Liver (tissue), 9 donors: ENCODE results near the gene CD300H. TPM values are rescaled to one million over a fixed set of nuclear protein-coding genes. Genes with fewer than 3 reads are reported as not detected.

Source experiments
- DNase-seq: peaks from one replicate; pipeline ENCODE4 v3.0.0-alpha.2; 2017; ENCODE audit warnings: low spot score
- H3K27ac ChIP-seq, 2 donors: one replicate each; pipeline ENCODE4 v1.7.0; 2013; ENCODE audit warnings: inconsistent platforms in 2 of 2, low read length in 2 of 2, control low read depth in 1 of 2, low read depth in 1 of 2, mild to moderate bottlenecking in 1 of 2
- H3K27me3 ChIP-seq, 4 donors: one replicate each; pipeline versions ENCODE4 v1.6.1 to v1.7.0; 2013; ENCODE audit warnings: low read length in 3 of 4, inconsistent platforms in 1 of 4, mild to moderate bottlenecking in 1 of 4, moderate library complexity in 1 of 4; ENCODE audit not compliant: control insufficient read depth in 4 of 4, insufficient read depth in 4 of 4
- H3K36me3 ChIP-seq, 4 donors: one replicate each; pipeline versions ENCODE4 v1.6.1 to v1.7.0; 2013; ENCODE audit warnings: low read length in 3 of 4, mild to moderate bottlenecking in 3 of 4, low read depth in 1 of 4, moderate library complexity in 1 of 4; ENCODE audit not compliant: control insufficient read depth in 4 of 4, insufficient read depth in 3 of 4
- H3K4me1 ChIP-seq, 4 donors: one replicate each; pipeline versions ENCODE4 v1.6.1 to v1.7.0; 2013; ENCODE audit warnings: low read length in 3 of 4, mild to moderate bottlenecking in 3 of 4, moderate library complexity in 1 of 4; ENCODE audit not compliant: control insufficient read depth in 4 of 4, insufficient read depth in 4 of 4
- H3K4me3 ChIP-seq, 3 donors: one replicate each; pipeline versions ENCODE4 v1.6.1 to v1.7.0; 2013; ENCODE audit warnings: low read length in 3 of 3, control low read depth in 1 of 3, low read depth in 1 of 3, mild to moderate bottlenecking in 1 of 3
- H3K9ac ChIP-seq, 2 donors: one replicate each; pipeline ENCODE4 v1.7.0; 2013; ENCODE audit warnings: low read length in 2 of 2, mild to moderate bottlenecking in 2 of 2, moderate library complexity in 2 of 2, control low read depth in 1 of 2, low read depth in 1 of 2
- H3K9me3 ChIP-seq, 4 donors: one replicate each; pipeline versions ENCODE4 v1.6.1 to v1.7.0; 2013; ENCODE audit warnings: low read length in 3 of 4; ENCODE audit not compliant: control insufficient read depth in 4 of 4
- EGR1 ChIP-seq, 2 donors: IDR thresholded peaks; 2 replicates each; pipeline ENCODE4 v1.6.1; 2016 to 2018; ENCODE audit warnings: antibody characterized with exemption in 2 of 2, low read depth in 2 of 2
- FOXA1 ChIP-seq: IDR thresholded peaks from 2 replicates; pipeline ENCODE4 v1.6.1; 2016; ENCODE audit warnings: antibody characterized with exemption
- FOXA2 ChIP-seq: IDR thresholded peaks from 2 replicates; pipeline ENCODE4 v1.6.1; 2016; ENCODE audit warnings: antibody characterized with exemption
- GABPA ChIP-seq, 2 donors: IDR thresholded peaks in 1 of 2; conservative IDR thresholded peaks in 1 of 2; 2 replicates each; pipeline ENCODE4 v1.6.1; 2016; ENCODE audit warnings: antibody characterized with exemption in 2 of 2, mild to moderate bottlenecking in 1 of 2, moderate library complexity in 1 of 2
- HNF4A ChIP-seq, 2 donors: conservative IDR thresholded peaks; 2 replicates each; pipeline ENCODE4 v1.6.1; 2016; ENCODE audit warnings: antibody characterized with exemption in 2 of 2, mild to moderate bottlenecking in 2 of 2
- HNF4G ChIP-seq: IDR thresholded peaks from 2 replicates; pipeline ENCODE4 v1.6.1; 2016; ENCODE audit warnings: antibody characterized with exemption
- JUND ChIP-seq, 2 donors: IDR thresholded peaks; 2 replicates each; pipeline ENCODE4 v1.6.1; 2016; ENCODE audit warnings: antibody characterized with exemption in 2 of 2
- NR2F2 ChIP-seq: IDR thresholded peaks from 2 replicates; pipeline ENCODE4 v1.6.1; 2016; ENCODE audit warnings: antibody characterized with exemption
- RAD21 ChIP-seq, 2 donors: IDR thresholded peaks; 2 replicates each; pipeline ENCODE4 v1.6.1; 2016; ENCODE audit warnings: antibody characterized with exemption in 2 of 2, mild to moderate bottlenecking in 2 of 2
- REST ChIP-seq: IDR thresholded peaks from 2 replicates; pipeline ENCODE4 v1.6.1; 2016; ENCODE audit warnings: antibody characterized with exemption, mild to moderate bottlenecking
- RXRA ChIP-seq, 2 donors: IDR thresholded peaks; 2 replicates each; pipeline ENCODE4 v1.6.1; 2017 to 2018; ENCODE audit warnings: antibody characterized with exemption in 2 of 2, mild to moderate bottlenecking in 1 of 2
- SP1 ChIP-seq: IDR thresholded peaks from 2 replicates; pipeline ENCODE4 v1.6.1; 2018; ENCODE audit warnings: antibody characterized with exemption, mild to moderate bottlenecking
- TAF1 ChIP-seq: conservative IDR thresholded peaks from 2 replicates; pipeline ENCODE4 v1.6.1; 2016; ENCODE audit warnings: antibody characterized with exemption, mild to moderate bottlenecking
- YY1 ChIP-seq: IDR thresholded peaks from 2 replicates; pipeline ENCODE4 v1.6.1; 2016; ENCODE audit warnings: antibody characterized with exemption, mild to moderate bottlenecking
- ZBTB33 ChIP-seq: IDR thresholded peaks from 2 replicates; pipeline ENCODE4 v1.6.1; 2016; ENCODE audit warnings: antibody characterized with exemption
- WGBS: extraction: QIAGEN DNeasy Blood & Tissue Kit; methylation state at CpG from one replicate; pipeline ENCODE4 v1.1.7; 2013; 5-methylcytosine and 5-hydroxymethylcytosine counted together
- polyA plus RNA-seq, 2 donors: library from polyadenylated mRNA; stranded (reverse) in 1 of 2; unstranded in 1 of 2; fragments of 200-250 nt in 1 of 2; fragments of >200 nt in 1 of 2; fragmentation: Nextera tagmentation in 1 of 2; extraction: Ambion mirVana in 1 of 2; gene quantifications; one replicate each; pipeline versions ENCODE4 v1.2.1 to v1.2.3, GENCODE V29; 2013 to 2015
- total RNA-seq, 2 donors: library from RNA; depleted of rRNA; stranded (reverse); fragments of >200 nt; gene quantifications; one replicate each; pipeline ENCODE4 v1.2.3, GENCODE V29; 2014
- TF ChIP-seq, protein P1 (sequence below): IDR thresholded peaks from 2 replicates; pipeline ENCODE4 v1.6.1; 2016; ENCODE audit warnings: antibody characterized with exemption
- TF ChIP-seq, protein P2 (sequence below): fragments of 150-350 bp; IDR thresholded peaks from 2 replicates; pipeline ENCODE4 v1.5.1; 2017; ENCODE audit warnings: improper control_type of control experiment, low read depth, low read length; ENCODE audit not compliant: missing input control
- TF ChIP-seq, protein P3 (sequence below): IDR thresholded peaks from 2 replicates; pipeline ENCODE4 v1.6.1; 2016; ENCODE audit warnings: antibody characterized with exemption
- donor health status: healthy.
- donor health status: healthy.
- donor health status: healthy.
- donor health status: healthy.
- donor health status: healthy.

Gene CD300H
- total and polyA plus RNA-seq, 4 donors = 0.47 TPM; not detected in 3

GRCh38 chr17:74598346-74599022 is 31.2 kb upstream of the CD300H start:
- Histone ChIP-seq H3K9me3 (no peaks in the 10 kb centered on the region), H3K9ac (no peak overlapping the region), H3K27me3 (peaks cover 0 to 8% (median 2%) of the 10 kb centered on the region in 4 donors), H3K36me3 (no peaks in the 10 kb centered on the region), H3K27ac (no peak overlapping the region), H3K4me1 (no peaks in the 10 kb centered on the region), H3K4me3 (no peak overlapping the region)
- WGBS = 61% methylated on average over 4 of the region's 4 CpGs
- TF ChIP-seq RAD21 (IDR thresholded peaks at IDR 0.05) (no peak), TAF1 (no peak), FOXA1 (no peak), EGR1 (IDR thresholded peaks at IDR 0.05; ENCODE audit: low read depth in 2 of 2) (no peak), GABPA (IDR thresholded peaks at IDR 0.05 in 1 of 2, conservative IDR thresholded peaks at IDR 0.05 in 1 of 2) (no peak), NR2F2 (no peak), ZBTB33 (no peak)
- DNase-seq = no peak

DNA sequence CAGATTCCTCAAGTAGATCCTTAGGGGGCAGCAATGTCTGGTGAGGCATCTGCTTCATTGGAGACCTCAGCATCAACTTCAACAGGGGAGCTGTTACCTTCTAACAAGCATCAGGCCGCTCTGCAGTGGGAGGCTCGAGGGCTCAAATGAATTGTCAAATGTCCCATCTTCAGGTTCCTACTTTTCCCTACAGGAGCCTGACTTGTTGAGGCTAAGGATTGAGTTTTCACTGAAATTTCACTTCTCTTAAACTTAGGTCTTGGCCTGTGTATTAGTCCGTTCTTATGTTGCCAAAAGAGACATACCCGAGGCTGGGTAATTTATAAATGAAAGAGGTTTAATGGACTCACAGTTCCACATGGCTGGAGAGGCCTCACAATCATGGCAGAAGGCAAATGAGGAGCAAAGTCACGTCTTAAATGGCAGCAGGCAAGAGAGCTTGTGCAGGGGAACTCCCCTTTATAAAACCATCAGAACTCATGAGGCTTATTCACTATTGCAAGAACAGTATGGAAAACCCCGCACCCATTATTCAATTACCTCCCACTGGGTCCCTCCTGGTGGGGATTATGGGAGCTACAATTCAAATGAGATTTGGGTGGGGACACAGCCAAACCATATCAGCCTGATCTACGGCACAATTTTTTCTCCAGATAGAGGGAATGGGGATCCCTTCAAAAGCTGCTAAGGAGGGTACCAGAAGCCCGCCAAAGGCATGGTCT is 29.9 kb upstream of the CD300H start:
- Histone ChIP-seq H3K27ac (no peak overlapping the region), H3K9me3 (no peaks in the 10 kb centered on the region), H3K4me1 (no peaks in the 10 kb centered on the region), H3K4me3 (no peak overlapping the region), H3K9ac (no peak overlapping the region), H3K36me3 (no peaks in the 10 kb centered on the region), H3K27me3 (peaks cover 0 to 7% (median 2%) of the 10 kb centered on the region in 4 donors)
- 65% methylated on average over 8 of the region's 8 CpGs for WGBS
- TF ChIP-seq HNF4G (no peak), EGR1 (IDR thresholded peaks at IDR 0.05; ENCODE audit: low read depth in 2 of 2) (no peak), FOXA1 (no peak), REST (no peak), RAD21 (IDR thresholded peaks at IDR 0.05) (no peak), GABPA (IDR thresholded peaks at IDR 0.05 in 1 of 2, conservative IDR thresholded peaks at IDR 0.05 in 1 of 2) (no peak), JUND (IDR thresholded peaks at IDR 0.05) (no peak), SP1 (no peak), YY1 (no peak), HNF4A (conservative IDR thresholded peaks at IDR 0.05) (no peak), RXRA (IDR thresholded peaks at IDR 0.05) (no peak), FOXA2 (no peak), ZBTB33 (no peak), TAF1 (no peak), NR2F2 (no peak)
- TF ChIP-seq, protein P1, sequence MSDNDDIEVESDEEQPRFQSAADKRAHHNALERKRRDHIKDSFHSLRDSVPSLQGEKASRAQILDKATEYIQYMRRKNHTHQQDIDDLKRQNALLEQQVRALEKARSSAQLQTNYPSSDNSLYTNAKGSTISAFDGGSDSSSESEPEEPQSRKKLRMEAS = no peak
- TF ChIP-seq, protein P2, sequence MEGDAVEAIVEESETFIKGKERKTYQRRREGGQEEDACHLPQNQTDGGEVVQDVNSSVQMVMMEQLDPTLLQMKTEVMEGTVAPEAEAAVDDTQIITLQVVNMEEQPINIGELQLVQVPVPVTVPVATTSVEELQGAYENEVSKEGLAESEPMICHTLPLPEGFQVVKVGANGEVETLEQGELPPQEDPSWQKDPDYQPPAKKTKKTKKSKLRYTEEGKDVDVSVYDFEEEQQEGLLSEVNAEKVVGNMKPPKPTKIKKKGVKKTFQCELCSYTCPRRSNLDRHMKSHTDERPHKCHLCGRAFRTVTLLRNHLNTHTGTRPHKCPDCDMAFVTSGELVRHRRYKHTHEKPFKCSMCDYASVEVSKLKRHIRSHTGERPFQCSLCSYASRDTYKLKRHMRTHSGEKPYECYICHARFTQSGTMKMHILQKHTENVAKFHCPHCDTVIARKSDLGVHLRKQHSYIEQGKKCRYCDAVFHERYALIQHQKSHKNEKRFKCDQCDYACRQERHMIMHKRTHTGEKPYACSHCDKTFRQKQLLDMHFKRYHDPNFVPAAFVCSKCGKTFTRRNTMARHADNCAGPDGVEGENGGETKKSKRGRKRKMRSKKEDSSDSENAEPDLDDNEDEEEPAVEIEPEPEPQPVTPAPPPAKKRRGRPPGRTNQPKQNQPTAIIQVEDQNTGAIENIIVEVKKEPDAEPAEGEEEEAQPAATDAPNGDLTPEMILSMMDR = no peak
- TF ChIP-seq, protein P3, sequence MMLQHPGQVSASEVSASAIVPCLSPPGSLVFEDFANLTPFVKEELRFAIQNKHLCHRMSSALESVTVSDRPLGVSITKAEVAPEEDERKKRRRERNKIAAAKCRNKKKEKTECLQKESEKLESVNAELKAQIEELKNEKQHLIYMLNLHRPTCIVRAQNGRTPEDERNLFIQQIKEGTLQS = no peak
- no peak for DNase-seq
